GM19324 (cell line): ENCODE measurements around the gene GULP1.
"Not testable (repeated sequence)": the region's sequence is repeated elsewhere in the genome, so short reads cannot be mapped to it uniquely, and the experiment has no call there.

ENCODE experiments used
- ATAC-seq: cut with Tn5 transposase; IDR thresholded peaks from one replicate; pipeline ENCODE4 v1.9.1; 2021; ENCODE audit warnings: mild to moderate bottlenecking, moderate library complexity; ENCODE audit not compliant: unreplicated experiment, low FRiP score

The GULP1 gene

DNA sequence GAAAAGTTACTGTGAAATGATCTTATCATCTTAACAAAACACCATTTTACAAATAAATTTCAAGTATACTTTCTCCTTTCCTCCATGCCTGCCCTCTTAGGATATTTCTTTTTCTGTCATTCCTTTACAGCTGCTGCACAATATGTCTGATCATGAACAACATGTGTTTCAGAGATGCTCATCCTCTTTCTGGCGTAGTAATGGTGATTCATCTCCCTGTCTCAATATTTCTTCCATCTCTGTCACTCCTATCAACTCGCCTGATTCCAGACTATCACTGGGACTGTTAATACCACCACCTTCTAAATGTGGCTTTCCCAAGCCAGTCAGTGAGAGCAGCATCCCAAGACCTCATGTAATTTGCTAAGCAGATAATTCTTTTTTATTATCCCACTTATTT is 290.5 kb downstream of the GULP1 start:
- ATAC-seq = no peak

DNA sequence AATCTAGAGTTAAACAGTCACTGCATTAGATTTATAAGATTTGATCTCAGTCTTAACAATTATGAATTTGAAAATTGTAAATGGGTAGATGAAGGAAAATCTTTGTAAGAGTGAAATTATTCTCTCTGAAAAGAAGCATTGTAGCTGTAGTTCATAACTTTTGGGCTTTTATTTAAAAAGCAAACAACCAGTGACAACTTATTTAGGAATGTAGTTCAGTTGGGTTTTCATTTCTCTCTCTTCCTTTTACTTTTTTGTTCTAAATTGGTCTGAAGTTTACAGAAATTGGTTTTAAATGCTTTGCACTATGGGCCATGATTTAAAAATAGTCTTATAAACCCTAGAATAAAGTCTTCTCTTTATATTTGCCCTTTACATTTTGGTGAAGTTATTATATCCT is 296.6 kb downstream of the GULP1 start:
- no peak for ATAC-seq

GRCh38 chr2:188596054-188596453 is 304.4 kb downstream of the GULP1 start:
- no peak for ATAC-seq

GRCh38 chr2:188598551-188598950 is 306.9 kb downstream of the GULP1 start:
- ATAC-seq = no peak

DNA sequence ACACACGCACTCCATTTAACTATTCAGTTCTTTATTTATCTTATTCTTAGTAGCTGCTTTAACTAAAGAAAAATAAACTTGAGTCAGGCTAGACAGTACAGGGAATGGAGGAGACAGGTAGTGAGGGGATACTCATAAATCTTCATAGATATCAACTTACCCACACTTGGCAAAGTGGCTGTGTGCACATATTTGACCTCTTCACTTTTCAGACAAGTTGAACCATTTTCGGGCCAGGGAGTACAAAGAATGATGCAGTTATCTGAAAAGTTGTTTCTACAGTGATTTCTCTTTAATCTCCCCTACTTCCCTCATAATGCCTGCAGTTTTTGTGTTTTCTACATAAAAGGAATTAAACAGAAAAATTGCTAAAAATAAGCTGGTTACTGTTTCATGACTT is 307.5 kb downstream of the GULP1 start:
- ATAC-seq = no peak

- no peak for ATAC-seq
These were observed 309.0 kb downstream of the GULP1 start for GRCh38 chr2:188600536-188601210.

DNA sequence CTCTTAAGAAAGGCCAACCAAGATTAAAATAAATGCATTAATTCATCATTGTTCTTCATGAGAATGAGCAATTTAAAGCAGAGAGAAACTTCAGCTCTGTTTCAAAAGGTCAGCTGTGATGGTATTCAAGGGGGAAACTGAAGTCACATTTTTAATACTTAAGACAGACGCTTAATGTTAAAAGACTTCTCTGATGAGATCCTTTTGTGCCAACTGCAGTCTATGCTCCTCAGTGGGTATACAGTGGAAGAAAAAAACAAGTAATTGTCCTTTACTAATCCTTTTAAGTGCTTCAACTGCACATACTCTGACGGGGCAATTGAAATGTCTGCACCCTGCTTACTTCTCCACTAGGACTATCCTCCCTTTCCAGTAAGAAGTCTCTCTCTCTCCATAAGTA is 309.7 kb downstream of the GULP1 start:
- ATAC-seq = no peak

DNA sequence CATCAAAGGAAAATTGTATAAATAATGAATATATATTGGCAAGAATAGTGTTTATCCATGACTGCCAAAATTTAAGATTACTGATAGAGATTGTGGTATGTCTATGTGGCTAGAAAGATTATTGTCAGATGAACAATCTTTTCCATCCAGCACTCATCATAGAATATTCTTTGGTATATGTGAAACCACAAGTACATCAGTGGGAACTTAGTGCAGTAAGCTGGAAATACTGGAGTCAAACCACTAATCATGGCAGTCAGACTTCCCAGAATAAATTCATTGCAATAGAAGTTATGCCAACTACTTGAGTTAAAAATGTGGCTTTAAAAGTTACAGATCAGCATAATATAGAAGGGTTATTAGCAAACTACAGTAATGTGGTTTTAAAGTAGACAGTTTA is 310.3 kb downstream of the GULP1 start:
- ATAC-seq = no peak

DNA sequence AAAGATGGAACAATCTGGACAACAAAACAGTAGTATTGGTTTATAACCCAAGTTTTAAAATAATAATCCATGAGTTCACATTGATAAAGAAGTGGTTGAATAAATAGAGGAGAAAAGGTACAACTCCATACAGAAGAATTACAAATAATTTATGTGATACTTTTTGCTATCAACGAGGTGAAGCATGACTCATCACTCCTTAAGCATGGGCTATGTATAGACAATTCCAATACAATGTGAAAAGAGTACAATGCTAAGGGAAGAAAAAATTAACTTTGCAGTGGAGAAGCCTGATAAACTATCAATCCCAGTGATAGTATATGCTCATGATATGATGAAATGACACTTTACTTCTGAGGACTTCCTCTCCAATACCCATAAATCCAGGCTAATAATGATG is 312.9 kb downstream of the GULP1 start:
- no peak for ATAC-seq

DNA sequence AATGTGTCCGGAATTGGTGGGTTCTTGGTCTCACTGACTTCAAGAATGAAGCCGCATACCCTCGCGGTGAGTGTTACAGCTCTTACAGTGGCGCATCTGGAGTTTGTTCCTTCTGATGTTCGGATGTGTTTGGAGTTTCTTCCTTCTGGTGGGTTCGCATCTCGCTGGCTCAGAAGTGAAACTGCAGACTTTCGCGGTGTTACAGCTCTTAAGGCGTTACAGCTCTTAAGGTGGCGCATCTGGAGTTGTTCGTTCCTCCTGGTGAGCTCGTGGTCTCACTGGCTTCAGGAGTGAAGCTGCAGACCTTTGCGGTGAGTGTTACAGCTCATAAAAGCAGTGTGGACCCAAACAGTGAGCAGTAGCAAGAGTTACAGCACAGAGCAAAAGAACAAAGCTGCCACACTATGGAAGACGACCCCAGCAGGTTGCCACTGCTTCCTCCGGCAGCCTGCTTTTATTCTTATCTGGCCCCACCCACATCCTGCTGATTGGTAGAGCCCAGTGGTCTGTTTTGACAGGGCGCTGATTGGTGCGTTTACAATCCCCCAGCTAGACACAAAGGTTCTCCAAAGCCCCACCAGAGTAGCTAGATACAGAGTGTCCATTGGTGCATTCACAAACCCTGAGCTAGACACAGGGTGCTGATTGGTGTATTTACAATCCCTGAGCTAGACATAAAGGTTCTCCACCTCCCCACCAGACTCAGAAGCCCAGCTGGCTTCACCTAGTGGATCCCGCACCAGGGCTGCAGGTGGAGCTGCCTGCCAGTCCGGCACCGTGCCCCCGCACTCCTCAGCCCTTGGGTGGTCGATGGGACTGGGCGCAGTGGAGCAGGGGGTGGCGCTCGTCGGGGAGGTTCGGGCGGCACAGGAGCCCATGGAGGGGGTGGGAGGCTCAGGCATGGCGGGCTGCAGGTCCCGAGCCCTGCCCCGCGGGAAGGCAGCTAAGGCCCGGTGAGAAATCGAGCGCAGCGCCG is 314.2 kb downstream of the GULP1 start:
- not testable (repeated sequence) for ATAC-seq

DNA sequence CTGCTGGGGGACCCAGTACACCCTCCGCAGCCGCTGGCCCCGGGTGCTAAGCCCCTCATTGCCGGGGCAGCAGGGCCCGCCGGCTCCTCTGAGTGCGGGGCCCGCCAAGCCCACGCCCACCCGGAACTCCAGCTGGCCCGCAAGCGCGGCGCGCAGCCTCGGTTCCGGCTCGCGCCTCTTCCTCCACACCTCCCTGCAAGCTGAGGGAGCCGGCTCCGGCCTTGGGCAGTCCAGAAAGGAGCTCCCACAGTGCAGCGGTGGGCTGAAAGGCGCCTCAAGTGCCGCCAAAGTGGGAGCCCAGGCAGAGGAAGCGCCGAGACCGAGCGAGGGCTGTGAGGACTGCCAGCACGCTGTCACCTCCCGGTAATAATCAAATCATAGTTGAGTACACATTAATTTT is 314.9 kb downstream of the GULP1 start:
- not testable (repeated sequence) for ATAC-seq

GRCh38 chr2:188607501-188607900 is 315.8 kb downstream of the GULP1 start:
- ATAC-seq = no peak

DNA sequence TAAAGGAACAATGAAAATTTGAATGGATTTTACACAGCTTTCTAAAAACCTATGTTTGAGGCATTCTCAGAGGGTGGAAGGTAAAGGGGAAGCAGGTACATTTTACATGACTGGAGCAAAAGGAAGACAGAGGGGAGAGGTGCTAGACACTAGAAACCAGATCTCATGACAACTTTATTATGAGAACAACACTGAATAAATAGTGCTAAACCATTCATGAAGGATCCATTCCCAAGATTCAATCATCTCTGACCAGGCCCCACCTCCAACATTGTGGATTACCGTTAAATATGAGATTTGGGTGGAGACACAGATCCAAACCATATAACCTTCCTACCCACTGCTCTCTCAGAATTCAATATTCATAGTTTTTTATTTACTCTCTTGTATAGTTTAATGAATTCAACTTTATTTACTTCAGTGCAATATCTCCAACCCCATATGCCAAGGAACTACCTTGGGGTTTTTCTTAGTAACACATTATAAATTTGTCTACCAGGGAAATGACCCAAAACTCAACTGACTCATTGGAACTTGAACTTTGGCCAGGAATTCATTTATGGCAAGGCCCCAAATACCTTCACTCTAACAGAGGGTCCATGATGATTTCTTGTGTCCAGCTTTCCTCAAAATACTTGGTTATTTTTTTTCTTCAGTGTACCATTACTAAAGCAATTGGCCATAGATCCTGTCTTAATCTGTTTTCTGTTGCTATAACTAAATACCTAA is 317.8 kb downstream of the GULP1 start:
- ATAC-seq = no peak

DNA sequence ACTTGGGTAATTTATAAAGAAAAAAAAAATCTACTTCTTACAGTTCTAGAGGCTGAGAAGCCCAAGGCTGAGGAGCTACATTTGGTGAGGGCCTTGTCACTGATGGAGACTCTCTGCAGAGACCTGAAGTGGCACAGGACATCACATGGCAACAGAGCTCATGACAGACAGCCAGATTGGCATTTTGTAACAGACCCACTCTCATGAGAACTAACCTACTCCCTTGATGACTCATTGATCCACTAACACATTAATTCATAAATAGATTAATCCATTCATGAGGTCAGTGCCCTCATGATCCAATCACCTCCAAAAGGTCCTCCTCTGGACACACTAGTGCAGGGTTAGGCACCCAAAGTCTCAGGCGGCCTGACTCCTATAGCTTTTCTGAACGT is 318.4 kb downstream of the GULP1 start:
- ATAC-seq = no peak

DNA sequence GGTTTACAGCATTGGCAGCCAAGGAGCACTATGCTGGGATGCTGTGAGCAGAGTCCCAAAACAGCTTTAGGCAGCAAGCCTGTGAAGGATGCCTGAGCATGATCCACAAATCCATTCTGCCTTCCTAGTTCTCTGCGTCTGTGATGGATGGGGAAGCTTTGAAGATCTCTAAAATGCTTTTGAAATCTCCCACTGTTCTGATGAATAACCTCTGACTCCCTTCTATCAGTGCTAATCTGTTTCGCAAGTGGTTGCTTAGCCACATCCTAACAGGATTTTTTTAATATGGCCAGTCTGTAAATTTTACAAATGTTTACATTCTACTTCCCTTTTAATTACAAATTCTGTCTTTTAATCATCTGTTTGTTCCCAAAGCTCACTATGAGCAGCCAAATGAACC is 319.2 kb downstream of the GULP1 start:
- no peak for ATAC-seq

DNA sequence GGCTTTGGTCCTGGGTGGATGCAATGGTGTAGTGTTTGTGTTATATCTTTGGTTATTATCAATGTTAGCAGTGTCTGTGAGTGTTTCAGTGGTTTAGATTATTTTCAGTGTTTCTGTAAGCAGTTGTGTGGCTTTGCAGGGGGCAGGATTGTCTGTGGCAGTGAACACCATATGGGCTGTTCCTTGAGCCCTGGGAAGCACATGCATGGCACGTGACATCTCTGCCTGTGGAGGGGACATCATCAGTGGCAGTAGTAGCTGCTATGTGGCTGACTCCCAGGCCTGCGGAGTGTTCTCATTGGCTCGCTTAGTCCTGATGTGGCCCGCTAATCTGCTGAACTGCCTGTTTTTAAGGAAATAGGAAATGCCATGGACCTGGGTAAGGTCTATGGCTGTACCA is 327.5 kb downstream of the GULP1 start:
- ATAC-seq = no peak

GRCh38 chr2:188620916-188621315 is 329.2 kb downstream of the GULP1 start:
- ATAC-seq = no peak

DNA sequence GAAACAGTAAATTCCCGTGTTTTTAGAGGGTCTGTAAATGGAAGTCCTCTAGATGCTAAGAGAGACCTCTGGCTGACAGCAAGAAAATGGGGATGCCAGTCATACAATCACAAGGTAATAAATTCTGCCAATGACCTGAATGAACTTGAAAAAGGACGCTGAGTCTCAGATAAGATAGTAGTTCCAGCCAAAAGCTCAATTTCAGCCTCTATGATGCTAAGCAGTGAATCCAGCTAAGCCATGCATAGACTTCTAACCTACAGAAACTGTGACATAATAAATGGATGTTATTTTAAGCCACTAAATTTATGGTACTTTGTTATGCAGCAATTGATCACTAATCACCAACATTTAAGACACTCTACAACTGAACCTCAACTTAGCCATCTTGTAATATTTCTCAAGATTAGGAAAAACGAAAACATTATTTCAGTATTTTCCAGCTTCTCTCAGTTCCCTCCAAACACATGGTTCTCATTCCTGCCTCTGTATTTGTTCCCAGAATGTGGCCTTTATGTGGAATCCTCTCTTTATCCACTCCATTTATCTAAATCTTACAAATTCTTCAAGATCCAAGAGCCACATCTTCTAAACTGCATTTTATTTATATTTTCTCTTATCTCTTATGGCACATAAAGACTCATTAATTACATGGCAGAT is 331.1 kb downstream of the GULP1 start:
- no peak for ATAC-seq

DNA sequence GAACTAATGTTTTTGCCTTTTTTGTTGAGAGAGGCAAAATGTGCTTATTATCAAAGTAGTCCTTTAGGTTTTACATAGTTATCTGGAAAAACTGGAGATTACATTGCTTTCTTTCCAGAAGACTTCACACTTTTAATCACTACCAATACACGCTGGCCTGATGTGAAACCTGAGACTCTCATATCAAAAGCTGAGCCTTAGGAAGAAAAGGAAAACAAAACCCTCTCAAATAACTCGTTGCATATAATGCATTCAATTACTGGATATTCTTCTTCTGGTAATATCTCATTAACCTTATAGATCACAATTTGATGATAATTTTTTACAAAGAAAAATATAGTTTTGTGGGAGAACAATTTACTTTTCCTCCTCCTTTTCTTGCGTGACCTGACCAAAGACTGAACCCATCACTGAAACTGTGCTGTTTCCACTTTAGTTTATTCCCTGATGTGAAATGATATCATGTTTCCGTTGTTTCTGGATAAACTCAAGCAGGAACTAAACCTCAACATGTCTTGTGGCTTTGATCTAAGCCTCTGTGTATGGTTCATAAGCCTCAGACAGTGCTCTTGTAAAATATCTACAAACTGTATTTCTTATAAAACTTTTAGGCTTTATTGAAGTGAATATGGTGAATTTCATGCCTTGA is 332.4 kb downstream of the GULP1 start:
- ATAC-seq = no peak

- ATAC-seq = no peak
These were observed 335.8 kb downstream of the GULP1 start for GRCh38 chr2:188627471-188627870.
